Testis (tissue), 3 donors: ENCODE measurements around the gene STX5. TPM values are rescaled to one million over a fixed set of nuclear protein-coding genes. Genes with fewer than 3 reads are reported as not detected.
"Not testable (repeated sequence)": the region's sequence is repeated elsewhere in the genome, so short reads cannot be mapped to it uniquely, and the experiment has no call there.

Experiments
- DNase-seq: peaks from one replicate; pipeline ENCODE4 v3.0.0-alpha.2; 2019
- H3K27ac ChIP-seq, 2 donors: fragments of 200-600 bp; sonication (generic); one replicate each; pipeline ENCODE4 v1.5.1; 2019
- H3K27me3 ChIP-seq: fragments of 200-600 bp; sonication (generic); one replicate; pipeline ENCODE4 v1.5.1; 2019
- H3K36me3 ChIP-seq: fragments of 200-600 bp; sonication (generic); one replicate; pipeline ENCODE4 v1.5.1; 2017; ENCODE audit warnings: low read depth; ENCODE audit errors: missing control alignments
- H3K4me1 ChIP-seq: fragments of 200-600 bp; sonication (generic); one replicate; pipeline ENCODE4 v1.5.1; 2019
- H3K4me3 ChIP-seq, 2 donors: fragments of 200-600 bp; sonication (generic); one replicate each; pipeline ENCODE4 v1.5.1; 2017 to 2019
- H3K9me3 ChIP-seq: fragments of 200-600 bp; sonication (generic); one replicate; pipeline ENCODE4 v1.5.1; 2017
- POLR2A ChIP-seq: fragments of 450-650 bp; IDR thresholded peaks from one replicate; pipeline ENCODE4 v1.6.1; 2017; ENCODE audit warnings: antibody characterized with exemption, mild to moderate bottlenecking, moderate library complexity
- WGBS, 2 donors: methylation state at CpG; one replicate each; pipeline ENCODE4 v1.1.5; 2018; 5-methylcytosine and 5-hydroxymethylcytosine counted together
- intact Hi-C: fragments of 100-400 bp; cut with DNase I; formaldehyde crosslinking; loops from one replicate; pipeline ENCODE4 v1.15.1; 2023; ENCODE audit warnings: low total_unique reads
- polyA plus RNA-seq: library from polyadenylated mRNA; stranded (reverse); fragments of 350-450 nt; fragmentation: Illumina TruSeq; extraction: RNeasy Lipid Tissue Mini Kit (QIAGEN cat#74804); gene quantifications from one replicate; pipeline ENCODE4 v1.2.3, GENCODE V29; 2014; ENCODE audit warnings: low read depth, low replicate concordance; ENCODE audit not compliant: insufficient read depth
- total RNA-seq, 2 donors: library from RNA; depleted of rRNA; stranded (reverse); fragments of >200 nt; gene quantifications; one replicate each; pipeline ENCODE4 v1.2.3, GENCODE V29; 2016
- TF ChIP-seq, protein P1 (sequence below), 3 experiments: fragments of 450-650 bp in 2 of 3; fragments of 200-600 bp in 1 of 3; sonication (generic) in 1 of 3; IDR thresholded peaks; one replicate each; pipeline ENCODE4 v1.5.1; 2016 to 2019; ENCODE audit warnings: antibody characterized with exemption in 3 of 3, mild to moderate bottlenecking in 2 of 3, moderate library complexity in 1 of 3

STX5 gene
- total and polyA plus RNA-seq, 3 donors from 2014 or later = 42.2 to 55.0 (median 49.1) TPM

GRCh38 chr11:62875698-62876478 lies 44.0 kb upstream of the STX5 start:
- intact Hi-C loops = no loop called here
- 70 to 90% methylated on average over 4 to 7 of the region's 7 CpGs for WGBS, 2 donors
- DNase-seq = no peak
- Histone ChIP-seq H3K4me1 (peaks cover 11% of the 10 kb centered on the region), H3K27ac (no peak overlapping the region), H3K9me3 (no peaks in the 10 kb centered on the region), H3K27me3 (no peaks in the 10 kb centered on the region), H3K4me3 (no peak overlapping the region), H3K36me3 (no peaks in the 10 kb centered on the region)
- TF ChIP-seq, protein P1, sequence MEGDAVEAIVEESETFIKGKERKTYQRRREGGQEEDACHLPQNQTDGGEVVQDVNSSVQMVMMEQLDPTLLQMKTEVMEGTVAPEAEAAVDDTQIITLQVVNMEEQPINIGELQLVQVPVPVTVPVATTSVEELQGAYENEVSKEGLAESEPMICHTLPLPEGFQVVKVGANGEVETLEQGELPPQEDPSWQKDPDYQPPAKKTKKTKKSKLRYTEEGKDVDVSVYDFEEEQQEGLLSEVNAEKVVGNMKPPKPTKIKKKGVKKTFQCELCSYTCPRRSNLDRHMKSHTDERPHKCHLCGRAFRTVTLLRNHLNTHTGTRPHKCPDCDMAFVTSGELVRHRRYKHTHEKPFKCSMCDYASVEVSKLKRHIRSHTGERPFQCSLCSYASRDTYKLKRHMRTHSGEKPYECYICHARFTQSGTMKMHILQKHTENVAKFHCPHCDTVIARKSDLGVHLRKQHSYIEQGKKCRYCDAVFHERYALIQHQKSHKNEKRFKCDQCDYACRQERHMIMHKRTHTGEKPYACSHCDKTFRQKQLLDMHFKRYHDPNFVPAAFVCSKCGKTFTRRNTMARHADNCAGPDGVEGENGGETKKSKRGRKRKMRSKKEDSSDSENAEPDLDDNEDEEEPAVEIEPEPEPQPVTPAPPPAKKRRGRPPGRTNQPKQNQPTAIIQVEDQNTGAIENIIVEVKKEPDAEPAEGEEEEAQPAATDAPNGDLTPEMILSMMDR (IDR thresholded peaks at IDR 0.05) = no peak
- no peak for TF ChIP-seq POLR2A

- Histone ChIP-seq H3K4me1 (peaks cover 10% of the 10 kb centered on the region), H3K27ac (no peak overlapping the region), H3K36me3 (no peaks in the 10 kb centered on the region), H3K4me3 (no peak overlapping the region), H3K27me3 (no peaks in the 10 kb centered on the region), H3K9me3 (no peaks in the 10 kb centered on the region)
- DNase-seq = no peak
- intact Hi-C loops = no loop called here
- 91 to 98% methylated on average over 7 of the region's 7 CpGs for WGBS, 2 donors
- no peak for TF ChIP-seq POLR2A
- TF ChIP-seq, protein P1 (IDR thresholded peaks at IDR 0.05) = no peak
These were observed 43.0 kb upstream of the STX5 start for GRCh38 chr11:62874851-62875250.

DNA sequence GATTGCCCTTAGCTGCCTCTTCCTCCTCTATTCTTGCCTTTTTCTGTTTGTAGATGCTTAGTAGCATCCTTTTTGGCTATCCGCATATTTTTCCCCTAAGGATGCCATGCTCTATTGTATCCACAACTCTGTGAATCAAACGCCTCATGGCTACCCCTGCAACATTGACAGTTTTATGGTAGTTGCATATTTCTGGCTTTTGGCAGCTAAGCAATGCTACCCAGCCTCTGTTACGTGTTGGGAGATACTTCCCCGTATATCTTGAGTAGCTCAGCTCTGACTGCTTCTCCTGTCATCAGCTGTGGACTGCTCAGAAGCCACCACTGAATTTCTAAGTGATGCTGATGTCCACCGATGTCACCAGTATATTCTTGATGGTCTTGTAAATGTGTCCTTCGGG lies 33.8 kb upstream of the STX5 start:
- intact Hi-C loops = no loop called here
- no peak for TF ChIP-seq POLR2A
- TF ChIP-seq, protein P1 (IDR thresholded peaks at IDR 0.05) = no peak
- WGBS, 2 donors = 78 to 81% methylated on average over 6 of the region's 6 CpGs

DNA sequence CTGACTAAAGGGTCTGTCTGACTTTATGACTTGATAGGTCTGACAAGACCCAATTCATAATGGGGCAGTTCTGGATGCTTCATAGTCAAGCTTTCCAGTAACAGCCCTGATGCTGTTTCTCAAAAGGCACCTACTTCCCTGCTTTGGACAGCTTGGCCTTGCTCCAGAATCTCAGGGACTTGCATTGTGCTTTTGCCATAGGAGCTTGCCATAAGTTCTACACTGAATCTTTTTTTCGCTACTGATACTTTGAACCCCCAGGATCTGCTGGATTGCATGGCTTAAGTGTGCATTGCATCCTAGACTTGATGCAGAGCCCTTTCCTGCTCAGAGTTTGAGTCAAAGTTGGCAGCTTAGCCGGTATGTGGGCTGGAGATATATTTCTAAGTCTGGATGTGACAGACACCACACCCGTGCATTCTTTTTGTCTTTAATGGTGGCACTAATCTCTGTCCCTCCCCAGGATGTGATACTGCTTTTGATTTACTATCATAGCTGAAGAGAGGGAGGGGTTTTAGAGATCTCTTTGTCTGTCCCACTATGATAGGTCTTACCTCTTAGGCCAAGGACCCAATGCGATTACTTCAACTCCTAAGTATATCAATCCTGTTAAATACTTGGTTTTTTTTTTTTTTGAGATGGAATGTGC lies 32.0 kb upstream of the STX5 start:
- H3K9me3 ChIP-seq = no peaks in the 10 kb centered on the region
- DNase-seq = no peak
- H3K36me3 ChIP-seq = no peaks in the 10 kb centered on the region
- no peak overlapping the region for H3K4me3 ChIP-seq
- TF ChIP-seq, protein P1 (IDR thresholded peaks at IDR 0.05) = no peak
- TF ChIP-seq POLR2A = no peak
- H3K4me1 ChIP-seq = peaks cover 10% of the 10 kb centered on the region
- H3K27me3 ChIP-seq = no peaks in the 10 kb centered on the region
- WGBS, 2 donors = 60 to 65% methylated on average over 4 of the region's 4 CpGs
- H3K27ac ChIP-seq = no peak overlapping the region
- intact Hi-C loops = no loop called here

More for the DNA sequence above, 33.8 kb upstream of the STX5 start:
- Histone ChIP-seq H3K27ac (no peak overlapping the region), H3K4me3 (no peak overlapping the region), H3K9me3 (no peaks in the 10 kb centered on the region), H3K4me1 (peaks cover 6% of the 10 kb centered on the region), H3K27me3 (no peaks in the 10 kb centered on the region), H3K36me3 (no peaks in the 10 kb centered on the region)
- no peak for DNase-seq

- H3K27me3 ChIP-seq, H3K36me3 ChIP-seq, H3K9me3 ChIP-seq, DNase-seq, H3K4me3 ChIP-seq, H3K27ac ChIP-seq, intact Hi-C loops: not testable (repeated sequence)
- WGBS, 2 donors = 93 to 94% methylated on average over 11 to 16 of the region's 16 CpGs
- peaks cover 15% of the 10 kb centered on the region for H3K4me1 ChIP-seq
These were observed 29.8 kb upstream of the STX5 start for GRCh38 chr11:62861564-62862192.
